HepG2 (cell line): ENCODE data around the gene JAG1. TPM values are rescaled to one million over a fixed set of nuclear protein-coding genes. Genes with fewer than 3 reads are reported as not detected.
A peak's percentile ranks its signal among the peaks of the same experiment; 100 is the strongest.

ENCODE experiments used
- AHR ChIP-seq: IDR thresholded peaks from 2 replicates; pipeline ENCODE4 v1.6.1; 2018; ENCODE audit warnings: missing genetic modification reagents, missing compliant biosample characterization
- CSRNP2 ChIP-seq: sonication (generic); formaldehyde crosslinking; conservative IDR thresholded peaks from 2 replicates; pipeline ENCODE4 v1.8.0; 2022; ENCODE audit warnings: low read depth, missing genetic modification reagents
- EHMT2 ChIP-seq: fragments of 200-600 bp; sonication (generic); IDR thresholded peaks from 2 replicates; pipeline ENCODE4 v1.7.0; 2017; ENCODE audit warnings: antibody characterized with exemption, low read depth, low read length, borderline replicate concordance
- HIC2 ChIP-seq: sonication (generic); formaldehyde crosslinking; IDR thresholded peaks from 2 replicates; pipeline ENCODE4 v1.9.0; 2022; ENCODE audit warnings: low read depth, missing genetic modification reagents
- JUND ChIP-seq: sonication (generic); formaldehyde crosslinking; IDR thresholded peaks from 2 replicates; pipeline ENCODE4 v1.8.0; 2022; ENCODE audit warnings: mild to moderate bottlenecking, missing genetic modification reagents
- MAFF ChIP-seq: IDR thresholded peaks from 2 replicates; pipeline ENCODE4 v1.6.1; 2011; ENCODE audit warnings: low read depth, low read length, improper control_type of control experiment
- MTA3 ChIP-seq: sonication (generic); formaldehyde crosslinking; IDR thresholded peaks from 2 replicates; pipeline ENCODE4 v1.4.0; 2020; ENCODE audit warnings: missing genetic modification reagents
- PCBP1 ChIP-seq: fragments of 200-400 bp; formaldehyde crosslinking; IDR thresholded peaks from 2 replicates; pipeline ENCODE4 v1.6.1; 2017; ENCODE audit warnings: mild to moderate bottlenecking, low read depth, low read length, borderline replicate concordance
- REST ChIP-seq, 2 experiments: IDR thresholded peaks; 2 replicates each; pipeline ENCODE4 v1.6.1; 2011 to 2012; ENCODE audit warnings: low read length in 2 of 2, borderline replicate concordance in 1 of 2, low read depth in 1 of 2, mild to moderate bottlenecking in 1 of 2, moderate library complexity in 1 of 2
- TFAP4 ChIP-seq: sonication (generic); IDR thresholded peaks from 2 replicates; pipeline ENCODE4 v1.6.1; 2016; ENCODE audit warnings: low read depth, borderline replicate concordance
- ZBED4 ChIP-seq: sonication (generic); formaldehyde crosslinking; IDR thresholded peaks from 2 replicates; pipeline ENCODE4 v1.4.0; 2020; ENCODE audit warnings: missing genetic modification reagents, borderline replicate concordance
- ZFX ChIP-seq: sonication (generic); formaldehyde crosslinking; IDR thresholded peaks from 2 replicates; pipeline ENCODE4 v1.4.0; 2020; ENCODE audit warnings: mild to moderate bottlenecking, low read depth, missing genetic modification reagents, moderate library complexity
- ZNF333 ChIP-seq: sonication (generic); formaldehyde crosslinking; IDR thresholded peaks from 2 replicates; pipeline ENCODE4 v1.4.0; 2020; ENCODE audit warnings: mild to moderate bottlenecking, missing genetic modification reagents, borderline replicate concordance
- ZUFSP ChIP-seq: sonication (generic); formaldehyde crosslinking; IDR thresholded peaks from 2 replicates; pipeline ENCODE4 v1.9.0; 2021; ENCODE audit warnings: missing genetic modification reagents, mild to moderate bottlenecking, borderline replicate concordance
- polyA plus RNA-seq, 8 experiments: library from polyadenylated mRNA; depleted of rRNA in 3 of 8; stranded (reverse) in 7 of 8; unstranded in 1 of 8; fragments of >200 nt; fragmentation: Illumina TruSeq in 4 of 8; extraction: Trizol in 4 of 8; gene quantifications; 2 replicates each; pipeline versions ENCODE4 v1.2.1 to v1.2.3, GENCODE V29; 2011 to 2016; ENCODE audit warnings: low read depth in 4 of 8, missing spikeins in 1 of 8, mixed read lengths in 1 of 8; ENCODE audit not compliant: insufficient read depth in 1 of 8
- total RNA-seq, 5 experiments: library from RNA; depleted of rRNA; stranded (reverse); fragments of >200 nt; fragmentation: Illumina TruSeq; extraction: Trizol; gene quantifications; 2 replicates each; pipeline ENCODE4 v1.2.3, GENCODE V29; 2016; ENCODE audit warnings: low read depth in 1 of 5

The JAG1 gene
- total and polyA plus RNA-seq, 2 of the 13 experiments (the other 11 are each of a cell fraction or from before 2014, with no cell fraction given), result 47.1 to 56.3 TPM

GRCh38 chr20:10672624-10673127, 1.1 kb downstream of the JAG1 start (continued):
- TF ChIP-seq ZBED4, result no peak
- no peak for TF ChIP-seq ZUFSP (CRISPR knock-in tag)
- no peak for TF ChIP-seq TFAP4
- 0 out of 2 replicates have a peak, but pooled peaks have one; percentile 61 for TF ChIP-seq PCBP1
- 0 out of 2 replicates have a peak, but pooled peaks have one; percentile 47 for TF ChIP-seq JUND (CRISPR knock-in tag)
- TF ChIP-seq EHMT2, result no peak
- TF ChIP-seq HIC2 (CRISPR knock-in tag), result peak; percentile 39; the same call in 1 of the 2 replicates
- no peak for TF ChIP-seq MTA3 (CRISPR knock-in tag)
- TF ChIP-seq ZNF333, result no peak
- no peak; the same call in 1 of the 2 replicates for TF ChIP-seq AHR (CRISPR knock-in tag)
- peak; percentile 75 for TF ChIP-seq ZFX (CRISPR knock-in tag)
- peak in 1 of 2 experiments; percentile 11; a peak in 1 of 4 replicates for TF ChIP-seq REST (IDR thresholded peaks at IDR 0.05; ENCODE audit: borderline replicate concordance in 1 of 2, low read depth in 1 of 2, low read length in 2 of 2)
- TF ChIP-seq MAFF, result no peak
- TF ChIP-seq CSRNP2 (CRISPR knock-in tag), result no peak
